CD4-positive, CD25-positive, alpha-beta regulatory T cell (primary cell): ENCODE results near the gene AMN. TPM values are rescaled to one million over a fixed set of nuclear protein-coding genes. Genes with fewer than 3 reads are reported as not detected.

Source experiments
- ATAC-seq, 2 donors: fragments of 150-1000 bp; cut with Tn5 transposase; one replicate each; pipeline ENCODE4 v1.10.0; 2021; ENCODE audit warnings: low read depth in 2 of 2, moderate number of reproducible peaks in 2 of 2, moderate library complexity in 1 of 2
- DNase-seq, 3 donors: peaks; one replicate each; pipeline versions ENCODE4 v3.0.0 to v3.0.0-alpha.2; 2012 to 2022; ENCODE audit warnings: mixed read lengths in 1 of 3
- H3K27ac ChIP-seq: one replicate; pipeline ENCODE4 v1.7.0; 2013; ENCODE audit warnings: mild to moderate bottlenecking, low read length; ENCODE audit not compliant: insufficient read depth, poor library complexity, severe bottlenecking
- H3K27me3 ChIP-seq: one replicate; pipeline ENCODE4 v1.7.0; 2013; ENCODE audit warnings: low read length; ENCODE audit not compliant: control insufficient read depth, insufficient read depth
- H3K36me3 ChIP-seq: one replicate; pipeline ENCODE4 v1.7.0; 2013; ENCODE audit warnings: mild to moderate bottlenecking, low read length, moderate library complexity; ENCODE audit not compliant: control insufficient read depth, insufficient read depth
- H3K4me1 ChIP-seq: 2 replicates; pipeline ENCODE4 v1.7.0; 2013; ENCODE audit warnings: mild to moderate bottlenecking, low read length; ENCODE audit not compliant: insufficient read depth, control insufficient read depth, poor library complexity, severe bottlenecking
- H3K4me3 ChIP-seq: one replicate; pipeline ENCODE4 v1.7.0; 2013; ENCODE audit warnings: low read depth, mild to moderate bottlenecking, low read length, moderate library complexity
- H3K9me3 ChIP-seq, 2 experiments: 1 replicate in 1 of 2; 2 replicates in 1 of 2; pipeline ENCODE4 v1.7.0; 2013; ENCODE audit warnings: low read length in 2 of 2, mild to moderate bottlenecking in 1 of 2, moderate library complexity in 1 of 2; ENCODE audit not compliant: control insufficient read depth in 2 of 2
- H3K27ac Mint-ChIP-seq, 3 donors: one replicate each; pipeline ENCODE4 v1.8.0; 2020 to 2022; ENCODE audit warnings: mild to moderate bottlenecking in 3 of 3, mixed read lengths in 3 of 3, moderate library complexity in 2 of 3
- H3K27me3 Mint-ChIP-seq: one replicate; pipeline ENCODE4 v1.8.0; 2022; ENCODE audit warnings: mild to moderate bottlenecking, mixed read lengths
- H3K36me3 Mint-ChIP-seq: one replicate; pipeline ENCODE4 v1.8.0; 2020; ENCODE audit warnings: mixed read lengths
- H3K4me1 Mint-ChIP-seq, 4 donors: one replicate each; pipeline ENCODE4 v1.8.0; 2020 to 2022; ENCODE audit warnings: mixed read lengths in 4 of 4, mild to moderate bottlenecking in 1 of 4
- H3K4me3 Mint-ChIP-seq, 4 donors: one replicate each; pipeline ENCODE4 v1.8.0; 2020 to 2022; ENCODE audit warnings: mild to moderate bottlenecking in 4 of 4, mixed read lengths in 4 of 4, moderate library complexity in 3 of 4
- H3K9me3 Mint-ChIP-seq, 7 donors: one replicate each; pipeline ENCODE4 v1.8.0; 2020 to 2022; ENCODE audit warnings: mixed read lengths in 7 of 7, mild to moderate bottlenecking in 3 of 7, moderate library complexity in 2 of 7
- polyA plus RNA-seq, 4 donors: library from polyadenylated mRNA; unstranded; fragments of 300-500 nt; fragmentation: Illumina TruSeq; gene quantifications; one replicate each; pipeline ENCODE4 v1.2.3, GENCODE V29; 2021
- total RNA-seq: library from RNA; stranded (reverse); gene quantifications from one replicate; pipeline ENCODE4 v1.2.3, GENCODE V29; 2022

The AMN gene
- total and polyA plus RNA-seq, 5 donors from 2014 or later: 0.24 to 2.2 (median 0.66) TPM; not detected in 1

- no peak overlapping the region for H3K27ac ChIP-seq
- no peak overlapping the region for H3K4me3 ChIP-seq
- no peaks in the 10 kb centered on the region for H3K27me3 ChIP-seq
- Mint-ChIP-seq H3K9me3 (no peaks in the 10 kb centered on the region), H3K27me3 (no peaks in the 10 kb centered on the region), H3K27ac (no peak overlapping the region), H3K4me3 (no peak overlapping the region), H3K36me3 (peaks cover 5% of the 10 kb centered on the region), H3K4me1 (no peaks in the 10 kb centered on the region)
- no peak for ATAC-seq
- no peaks in the 10 kb centered on the region for H3K4me1 ChIP-seq
- H3K36me3 ChIP-seq: peaks cover 5% of the 10 kb centered on the region
- no peak for DNase-seq
- H3K9me3 ChIP-seq: no peaks in the 10 kb centered on the region
Measured at GRCh38 chr14:102971314-102971713, 48.9 kb downstream of the AMN start.

DNA sequence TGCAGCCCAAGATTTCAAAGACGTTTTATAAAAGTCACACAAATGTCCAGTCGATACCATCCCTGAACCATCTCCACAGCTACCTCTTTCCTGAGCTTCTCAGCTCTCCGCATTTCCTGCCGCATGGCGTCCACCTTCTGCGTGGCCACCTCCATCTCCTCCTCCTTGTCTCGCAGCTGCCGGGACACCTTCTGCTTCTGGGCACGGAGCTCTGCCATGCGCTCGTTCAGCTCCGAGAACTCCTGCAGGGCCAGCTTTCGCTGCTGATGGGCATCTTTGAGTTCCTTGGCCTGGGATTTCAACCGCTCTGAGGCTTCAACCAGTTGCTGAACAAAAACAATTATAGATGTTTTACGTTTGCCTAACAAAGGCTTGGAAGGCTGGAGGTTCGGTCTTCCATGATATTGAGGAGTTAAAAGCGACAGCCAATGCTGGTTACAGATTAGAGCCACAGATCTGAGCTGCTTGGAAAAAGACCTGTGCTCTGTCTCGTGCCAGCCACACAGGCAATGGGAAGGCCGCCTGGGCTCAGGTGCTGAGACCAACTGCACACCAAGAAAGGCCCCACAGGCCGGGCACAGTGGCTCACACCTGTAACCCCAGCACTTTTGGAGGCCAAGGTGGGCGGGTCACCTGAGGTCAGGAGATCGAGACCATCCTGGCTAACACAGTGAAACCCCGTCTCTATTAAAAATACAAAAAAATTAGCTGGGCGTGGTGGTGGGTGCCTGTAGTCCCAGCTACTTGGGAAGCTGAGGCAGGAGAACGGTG, 49.6 kb downstream of the AMN start:
- Mint-ChIP-seq H3K27ac (no peak overlapping the region), H3K27me3 (no peaks in the 10 kb centered on the region), H3K36me3 (peaks cover 5% of the 10 kb centered on the region), H3K9me3 (no peaks in the 10 kb centered on the region), H3K4me3 (no peak overlapping the region), H3K4me1 (no peaks in the 10 kb centered on the region)
- H3K4me1 ChIP-seq: no peaks in the 10 kb centered on the region
- no peak for DNase-seq
- peaks cover 3% of the 10 kb centered on the region for H3K36me3 ChIP-seq
- no peaks in the 10 kb centered on the region for H3K27me3 ChIP-seq
- no peak overlapping the region for H3K4me3 ChIP-seq
- H3K27ac ChIP-seq: no peak overlapping the region
- no peaks in the 10 kb centered on the region for H3K9me3 ChIP-seq
- no peak for ATAC-seq

- no peak overlapping the region for H3K27ac ChIP-seq
- H3K4me1 ChIP-seq: no peaks in the 10 kb centered on the region
- no peak for ATAC-seq
- H3K4me3 Mint-ChIP-seq: no peak overlapping the region
- peaks cover under 1% of the 10 kb centered on the region for H3K36me3 ChIP-seq
- no peaks in the 10 kb centered on the region for H3K4me1 Mint-ChIP-seq
- H3K27me3 ChIP-seq: no peaks in the 10 kb centered on the region
- no peaks in the 10 kb centered on the region for H3K9me3 Mint-ChIP-seq
- no peak overlapping the region for H3K4me3 ChIP-seq
- H3K9me3 ChIP-seq: no peaks in the 10 kb centered on the region
- H3K27me3 Mint-ChIP-seq: no peaks in the 10 kb centered on the region
- no peak for DNase-seq
- H3K27ac Mint-ChIP-seq: no peak overlapping the region
- H3K36me3 Mint-ChIP-seq: peaks cover 5% of the 10 kb centered on the region
Measured at GRCh38 chr14:102973706-102974285, 51.3 kb downstream of the AMN start.

- H3K27ac ChIP-seq: no peak overlapping the region
- no peaks in the 10 kb centered on the region for H3K9me3 ChIP-seq
- peaks cover 5% of the 10 kb centered on the region for H3K36me3 Mint-ChIP-seq
- DNase-seq (no peak), ATAC-seq (no peak)
- H3K4me1 Mint-ChIP-seq: no peaks in the 10 kb centered on the region
- H3K9me3 Mint-ChIP-seq: no peaks in the 10 kb centered on the region
- no peaks in the 10 kb centered on the region for H3K36me3 ChIP-seq
- H3K27me3 ChIP-seq: no peaks in the 10 kb centered on the region
- H3K4me3 ChIP-seq: no peak overlapping the region
- H3K4me1 ChIP-seq: no peaks in the 10 kb centered on the region
- no peak overlapping the region for H3K27ac Mint-ChIP-seq
- H3K4me3 Mint-ChIP-seq: no peak overlapping the region
- no peaks in the 10 kb centered on the region for H3K27me3 Mint-ChIP-seq
Measured at GRCh38 chr14:102975662-102976061, 53.2 kb downstream of the AMN start.

- no peak overlapping the region for H3K27ac ChIP-seq
- Mint-ChIP-seq H3K27ac (no peak overlapping the region), H3K36me3 (no peaks in the 10 kb centered on the region), H3K4me1 (no peaks in the 10 kb centered on the region), H3K27me3 (no peaks in the 10 kb centered on the region), H3K4me3 (no peak overlapping the region), H3K9me3 (no peaks in the 10 kb centered on the region)
- H3K27me3 ChIP-seq: no peaks in the 10 kb centered on the region
- no peaks in the 10 kb centered on the region for H3K36me3 ChIP-seq
- H3K9me3 ChIP-seq: no peaks in the 10 kb centered on the region
- no peaks in the 10 kb centered on the region for H3K4me1 ChIP-seq
- H3K4me3 ChIP-seq: no peak overlapping the region
- ATAC-seq: no peak
- DNase-seq: no peak
Measured at GRCh38 chr14:102977475-102977874, 55.0 kb downstream of the AMN start.

- Histone ChIP-seq H3K27ac (no peak overlapping the region), H3K4me1 (no peaks in the 10 kb centered on the region), H3K4me3 (no peak overlapping the region), H3K27me3 (no peaks in the 10 kb centered on the region), H3K9me3 (no peaks in the 10 kb centered on the region), H3K36me3 (no peaks in the 10 kb centered on the region)
- H3K27ac Mint-ChIP-seq: no peak overlapping the region
- peaks cover 0 to 4% (median 0%) of the 10 kb centered on the region in 4 donors for H3K4me1 Mint-ChIP-seq
- H3K36me3 Mint-ChIP-seq: no peaks in the 10 kb centered on the region
- DNase-seq: no peak
- H3K27me3 Mint-ChIP-seq: no peaks in the 10 kb centered on the region
- no peak overlapping the region for H3K4me3 Mint-ChIP-seq
- ATAC-seq: no peak
- no peaks in the 10 kb centered on the region for H3K9me3 Mint-ChIP-seq
Measured at GRCh38 chr14:102979406-102979805, 56.9 kb downstream of the AMN start.

DNA sequence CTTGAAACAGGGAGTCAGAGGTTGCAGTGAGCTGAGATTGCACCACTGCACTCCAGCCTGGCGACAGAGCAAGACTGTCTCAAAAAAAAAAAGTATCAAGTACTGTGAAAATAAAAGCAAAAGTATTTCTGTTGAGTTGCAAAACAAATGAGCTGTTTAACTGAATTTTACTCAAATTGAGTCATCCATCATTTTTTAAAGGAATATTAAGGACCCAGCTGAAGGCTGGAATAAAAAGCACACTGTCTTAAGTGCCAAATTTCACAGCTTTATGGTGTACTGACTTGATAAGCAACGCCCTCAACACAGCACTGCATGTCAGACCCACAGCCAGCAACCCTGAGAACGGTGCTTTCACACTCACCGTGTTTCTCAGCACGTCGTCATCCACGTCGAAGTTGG, 57.9 kb downstream of the AMN start:
- Mint-ChIP-seq H3K4me3 (no peak overlapping the region), H3K27ac (no peak overlapping the region), H3K36me3 (no peaks in the 10 kb centered on the region), H3K4me1 (peaks cover 0 to 4% (median 0%) of the 10 kb centered on the region in 4 donors), H3K9me3 (peaks cover 0 to 2% (median 0%) of the 10 kb centered on the region in 7 donors), H3K27me3 (no peaks in the 10 kb centered on the region)
- no peaks in the 10 kb centered on the region for H3K9me3 ChIP-seq
- H3K4me1 ChIP-seq: no peaks in the 10 kb centered on the region
- no peak for DNase-seq
- H3K27ac ChIP-seq: no peak overlapping the region
- no peaks in the 10 kb centered on the region for H3K36me3 ChIP-seq
- H3K27me3 ChIP-seq: no peaks in the 10 kb centered on the region
- ATAC-seq: no peak
- no peak overlapping the region for H3K4me3 ChIP-seq
